ENCODE results near the gene TACSTD2. TPM values are rescaled to one million over a fixed set of nuclear protein-coding genes. Genes with fewer than 3 reads are reported as not detected.

TACSTD2 gene
- total RNA-seq, 1 experiment from 2014 or later = 1.2 TPM

DNA sequence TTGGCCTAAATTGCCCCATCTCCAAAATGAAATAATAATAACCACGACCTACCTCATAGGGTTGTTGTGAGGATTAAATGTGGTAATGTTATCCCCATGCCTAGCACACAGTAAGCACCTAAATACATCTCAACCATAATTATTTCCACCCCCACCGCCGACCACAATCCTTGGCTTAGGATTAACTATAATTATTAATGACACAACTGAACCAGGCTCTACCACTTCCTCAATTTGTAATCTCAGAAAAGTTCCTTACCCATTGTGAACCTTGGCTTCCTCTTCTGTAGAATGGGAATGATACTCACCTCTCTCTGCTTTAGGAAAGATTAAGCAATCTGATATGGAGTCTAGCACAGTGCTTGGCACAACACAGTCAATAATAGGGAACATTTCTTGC lies 44.3 kb upstream of the TACSTD2 start:
- H3K23ac ChIP-seq (ENCODE audit: insufficient read length, low read depth, low read length) = no peak overlapping the region
- peaks cover 6% of the 10 kb centered on the region; the same call in 1 of the 2 replicates for H3K4me1 ChIP-seq (ENCODE audit: insufficient read depth, low read length)
- H3K27me3 Mint-ChIP-seq (ENCODE audit: low read depth) = peaks cover 4% of the 10 kb centered on the region; the same call in 1 of the 2 replicates
- H3K18ac ChIP-seq (ENCODE audit: insufficient read length, low read depth, low read length) = no peak overlapping the region
- no peaks in the 10 kb centered on the region for H3K79me2 ChIP-seq (ENCODE audit: insufficient read depth, low read length)
- H3K4me3 Mint-ChIP-seq = no peak overlapping the region
- H3K27me3 ChIP-seq (ENCODE audit: insufficient read depth, low read length) = no peaks in the 10 kb centered on the region
- H3K9me3 ChIP-seq (ENCODE audit: control insufficient read depth, low read depth, low read length) = no peaks in the 10 kb centered on the region
- H3K23me2 ChIP-seq (ENCODE audit: insufficient read length, low read depth, low read length, poor library complexity, severe bottlenecking) = no peaks in the 10 kb centered on the region
- no peaks in the 10 kb centered on the region for H4K20me1 ChIP-seq (ENCODE audit: control insufficient read depth, insufficient read depth, insufficient read length)
- no peak overlapping the region for H3K4me2 ChIP-seq (ENCODE audit: insufficient read depth, insufficient read length, low read length)
- TF ChIP-seq, protein P1, sequence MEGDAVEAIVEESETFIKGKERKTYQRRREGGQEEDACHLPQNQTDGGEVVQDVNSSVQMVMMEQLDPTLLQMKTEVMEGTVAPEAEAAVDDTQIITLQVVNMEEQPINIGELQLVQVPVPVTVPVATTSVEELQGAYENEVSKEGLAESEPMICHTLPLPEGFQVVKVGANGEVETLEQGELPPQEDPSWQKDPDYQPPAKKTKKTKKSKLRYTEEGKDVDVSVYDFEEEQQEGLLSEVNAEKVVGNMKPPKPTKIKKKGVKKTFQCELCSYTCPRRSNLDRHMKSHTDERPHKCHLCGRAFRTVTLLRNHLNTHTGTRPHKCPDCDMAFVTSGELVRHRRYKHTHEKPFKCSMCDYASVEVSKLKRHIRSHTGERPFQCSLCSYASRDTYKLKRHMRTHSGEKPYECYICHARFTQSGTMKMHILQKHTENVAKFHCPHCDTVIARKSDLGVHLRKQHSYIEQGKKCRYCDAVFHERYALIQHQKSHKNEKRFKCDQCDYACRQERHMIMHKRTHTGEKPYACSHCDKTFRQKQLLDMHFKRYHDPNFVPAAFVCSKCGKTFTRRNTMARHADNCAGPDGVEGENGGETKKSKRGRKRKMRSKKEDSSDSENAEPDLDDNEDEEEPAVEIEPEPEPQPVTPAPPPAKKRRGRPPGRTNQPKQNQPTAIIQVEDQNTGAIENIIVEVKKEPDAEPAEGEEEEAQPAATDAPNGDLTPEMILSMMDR (conservative IDR thresholded peaks at IDR 0.05) = no peak
- peaks cover 0 to 6% (median 3%) of the 10 kb centered on the region in 3 experiments; a peak in 3 of 7 replicates for H3K36me3 Mint-ChIP-seq (ENCODE audit: insufficient read depth in 1 of 3, low read depth in 3 of 3)
- no peak overlapping the region for H3K27ac Mint-ChIP-seq
- H4K5ac ChIP-seq (ENCODE audit: insufficient read length, low read depth, low read length) = no peak overlapping the region
- H2BK15ac ChIP-seq (ENCODE audit: low read depth, low read length) = no peak overlapping the region
- H2BK20ac ChIP-seq (ENCODE audit: low read depth, low read length, poor library complexity, severe bottlenecking) = no peak overlapping the region
- H3K9me3 Mint-ChIP-seq = peaks cover 2 to 5% of the 10 kb centered on the region in 2 experiments; a peak in 3 of 5 replicates
- no peak overlapping the region for H3K4ac ChIP-seq (ENCODE audit: low read depth, low read length)
- no peak overlapping the region for H2BK120ac ChIP-seq (ENCODE audit: low read depth, low read length, poor library complexity, severe bottlenecking)
- H3K14ac ChIP-seq (ENCODE audit: insufficient read depth, low read length) = no peak overlapping the region
- H3K27ac ChIP-seq (ENCODE audit: insufficient read length, low read depth, low read length) = no peak overlapping the region
- DNase-seq = no peak
- no peak overlapping the region for H2AK5ac ChIP-seq (ENCODE audit: insufficient read length, low read length)
- no peak overlapping the region for H4K91ac ChIP-seq (ENCODE audit: insufficient read length, low read depth, low read length)
- H2AFZ ChIP-seq (ENCODE audit: low read length) = no peak overlapping the region
- peaks cover 23 to 31% of the 10 kb centered on the region in 2 experiments for H3K4me1 Mint-ChIP-seq
- no peak overlapping the region for H4K8ac ChIP-seq (replicated peaks; ENCODE audit: insufficient read length, low read depth, low read length)
- H2BK5ac ChIP-seq (ENCODE audit: insufficient read length, low read length) = no peak overlapping the region
- no peak overlapping the region for H3T11ph ChIP-seq (ENCODE audit: low read length)
- no peak overlapping the region for H3K9ac ChIP-seq (ENCODE audit: extremely low read depth, insufficient read length, low read length)
- no peak overlapping the region for H3K56ac ChIP-seq (ENCODE audit: insufficient read length, low read depth, low read length)
- H3K79me1 ChIP-seq (ENCODE audit: insufficient read depth, low read depth, low read length, poor library complexity, severe bottlenecking) = no peaks in the 10 kb centered on the region
- WGBS (ENCODE audit: extremely low coverage, insufficient read length, low lambda C conversion rate) = no CpG with 5 or more reads among the region's 3 CpGs
- H2BK12ac ChIP-seq (ENCODE audit: insufficient read length, low read depth, low read length) = no peak overlapping the region
